Gastroesophageal sphincter (tissue), 4 donors: Measurements from ENCODE around the gene OVOL3. TPM values are rescaled to one million over a fixed set of nuclear protein-coding genes. Genes with fewer than 3 reads are reported as not detected.

Experiments
- ATAC-seq: fragments of 150-250 bp; one replicate; pipeline ENCODE4 v1.9.1; 2016; ENCODE audit warnings: mild to moderate bottlenecking, moderate library complexity
- H3K27ac ChIP-seq, 4 donors: fragments of 200-600 bp; sonication (generic) in 3 of 4; 1 replicate in 3 of 4; 2 replicates in 1 of 4; pipeline ENCODE4 v1.5.1; 2016 to 2019
- H3K27me3 ChIP-seq: fragments of 200-600 bp; sonication (generic); one replicate; pipeline ENCODE4 v1.5.1; 2019
- H3K36me3 ChIP-seq, 2 donors: fragments of 200-600 bp; sonication (generic); one replicate each; pipeline ENCODE4 v1.5.1; 2019; ENCODE audit warnings: control low read depth in 1 of 2
- H3K4me1 ChIP-seq, 3 donors: fragments of 200-600 bp; sonication (generic); 1 replicate in 2 of 3; 2 replicates in 1 of 3; pipeline ENCODE4 v1.5.1; 2016 to 2019; ENCODE audit warnings: control low read depth in 2 of 3
- H3K4me3 ChIP-seq, 2 donors: fragments of 200-600 bp; sonication (generic); one replicate each; pipeline ENCODE4 v1.5.1; 2019; ENCODE audit warnings: mild to moderate bottlenecking in 1 of 2, moderate library complexity in 1 of 2
- H3K9me3 ChIP-seq, 3 donors: fragments of 200-600 bp; sonication (generic); one replicate each; pipeline ENCODE4 v1.5.1; 2017 to 2019; ENCODE audit warnings: control low read depth in 2 of 3
- EP300 ChIP-seq: sonication (generic); formaldehyde crosslinking; IDR thresholded peaks from one replicate; pipeline ENCODE4 v1.6.1; 2017; ENCODE audit warnings: antibody characterized with exemption, mild to moderate bottlenecking
- POLR2A ChIP-seq, 2 donors: fragments of 450-650 bp; IDR thresholded peaks; one replicate each; pipeline ENCODE4 v1.6.1; 2017; ENCODE audit warnings: antibody characterized with exemption in 2 of 2, mild to moderate bottlenecking in 2 of 2, moderate library complexity in 1 of 2
- POLR2AphosphoS5 ChIP-seq: sonication (generic); formaldehyde crosslinking; IDR thresholded peaks from one replicate; pipeline ENCODE4 v1.6.1; 2017; ENCODE audit warnings: antibody characterized with exemption
- WGBS, 2 donors: methylation state at CpG; one replicate each; pipeline ENCODE4 v1.1.5; 2018; ENCODE audit warnings: low coverage in 1 of 2; 5-methylcytosine and 5-hydroxymethylcytosine counted together
- total RNA-seq, 4 donors: library from RNA; depleted of rRNA; stranded (reverse); fragments of >200 nt; gene quantifications; one replicate each; pipeline ENCODE4 v1.1.0, GENCODE V29; 2016
- TF ChIP-seq, protein P1 (sequence below), 4 experiments: fragments of 200-600 bp in 2 of 4; fragments of 450-650 bp in 2 of 4; sonication (generic) in 1 of 4; IDR thresholded peaks; one replicate each; pipeline ENCODE4 v1.5.1; 2017 to 2019; ENCODE audit warnings: antibody characterized with exemption in 4 of 4, mild to moderate bottlenecking in 2 of 4, moderate library complexity in 2 of 4

The OVOL3 gene
- total RNA-seq, 4 donors from 2014 or later, result not detected

DNA sequence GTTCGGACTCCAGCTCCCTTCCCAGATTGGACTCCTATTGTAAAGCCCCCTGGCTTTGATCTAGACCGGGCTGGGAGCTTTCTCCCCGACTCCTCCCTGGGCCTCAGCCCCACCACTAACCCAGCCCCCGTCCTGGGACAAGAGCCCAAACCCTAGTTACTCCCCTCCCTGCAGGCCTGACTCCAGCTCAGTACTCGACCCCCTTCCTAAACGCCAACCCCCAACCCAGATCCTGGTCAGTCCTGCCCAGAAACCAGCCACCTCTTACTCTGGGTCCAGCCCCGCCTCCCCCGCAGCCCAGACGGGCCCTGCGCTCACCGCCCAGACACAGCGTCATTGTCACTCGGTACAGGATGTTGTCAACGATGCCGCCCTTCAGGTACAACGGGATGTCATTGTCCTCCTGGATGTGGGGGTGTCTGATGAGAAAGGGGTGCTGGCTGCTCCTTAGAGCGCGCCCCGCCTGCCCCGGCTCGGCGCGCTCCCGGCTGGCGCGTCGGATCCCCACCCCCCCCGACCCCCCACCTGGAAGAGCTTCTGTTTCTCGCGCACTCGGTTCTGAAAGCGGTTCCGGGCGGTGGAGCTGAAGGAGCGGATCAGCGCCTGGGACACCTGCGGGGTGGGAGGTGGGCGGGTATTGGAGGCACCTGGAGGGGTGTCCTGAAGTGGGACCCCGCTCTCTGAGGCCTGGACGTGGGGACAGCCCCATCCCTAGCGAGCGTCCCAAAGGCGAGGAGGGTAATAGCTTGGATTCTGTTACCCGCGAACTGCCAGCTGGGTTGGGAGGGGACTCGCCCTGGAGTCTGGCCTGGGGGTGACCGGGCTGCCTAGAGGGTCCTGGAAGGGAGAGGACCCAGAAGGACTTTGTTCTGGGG lies 40.4 kb downstream of the OVOL3 start:
- TF ChIP-seq POLR2A (IDR thresholded peaks at IDR 0.05) (peak; percentile 23 to 39), POLR2AphosphoS5 (peak; percentile 78)
- TF ChIP-seq, protein P1, sequence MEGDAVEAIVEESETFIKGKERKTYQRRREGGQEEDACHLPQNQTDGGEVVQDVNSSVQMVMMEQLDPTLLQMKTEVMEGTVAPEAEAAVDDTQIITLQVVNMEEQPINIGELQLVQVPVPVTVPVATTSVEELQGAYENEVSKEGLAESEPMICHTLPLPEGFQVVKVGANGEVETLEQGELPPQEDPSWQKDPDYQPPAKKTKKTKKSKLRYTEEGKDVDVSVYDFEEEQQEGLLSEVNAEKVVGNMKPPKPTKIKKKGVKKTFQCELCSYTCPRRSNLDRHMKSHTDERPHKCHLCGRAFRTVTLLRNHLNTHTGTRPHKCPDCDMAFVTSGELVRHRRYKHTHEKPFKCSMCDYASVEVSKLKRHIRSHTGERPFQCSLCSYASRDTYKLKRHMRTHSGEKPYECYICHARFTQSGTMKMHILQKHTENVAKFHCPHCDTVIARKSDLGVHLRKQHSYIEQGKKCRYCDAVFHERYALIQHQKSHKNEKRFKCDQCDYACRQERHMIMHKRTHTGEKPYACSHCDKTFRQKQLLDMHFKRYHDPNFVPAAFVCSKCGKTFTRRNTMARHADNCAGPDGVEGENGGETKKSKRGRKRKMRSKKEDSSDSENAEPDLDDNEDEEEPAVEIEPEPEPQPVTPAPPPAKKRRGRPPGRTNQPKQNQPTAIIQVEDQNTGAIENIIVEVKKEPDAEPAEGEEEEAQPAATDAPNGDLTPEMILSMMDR (IDR thresholded peaks at IDR 0.05), result no peak
- H3K27ac ChIP-seq, result peak overlapping the region; percentile 97 to 99 (median 98)
- WGBS, 2 donors, result 30% methylated on average over 9 of the region's 47 CpGs; no CpG with 5 or more reads in 1 of the 2 donors
- H3K27me3 ChIP-seq, result no peaks in the 10 kb centered on the region
- peak; percentile 65 for ATAC-seq
- peaks cover 3 to 45% (median 9%) of the 10 kb centered on the region in 3 donors for H3K4me1 ChIP-seq
- peak overlapping the region; percentile 77 to 80 for H3K4me3 ChIP-seq
- no peaks in the 10 kb centered on the region for H3K9me3 ChIP-seq
- H3K36me3 ChIP-seq, result peaks cover 0 to 45% of the 10 kb centered on the region in 2 donors

DNA sequence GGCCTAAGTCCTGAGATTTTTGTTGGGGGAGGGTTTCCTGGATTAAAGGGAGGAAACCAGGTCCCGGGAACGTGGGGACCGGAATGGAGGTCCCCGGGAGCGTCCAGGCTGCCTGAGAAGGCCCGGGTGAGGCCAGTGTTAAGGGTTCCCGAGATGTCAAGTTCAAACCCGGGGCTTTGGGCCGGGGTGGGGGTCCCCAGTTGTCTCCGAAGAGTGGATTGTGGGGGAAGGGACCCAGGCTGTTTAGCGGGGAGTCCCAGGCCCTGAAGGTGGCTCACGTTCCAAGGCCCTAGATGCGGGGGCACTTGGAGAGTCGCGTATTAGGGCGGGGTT lies 41.0 kb downstream of the OVOL3 start:
- ATAC-seq, result peak; percentile 5
- H3K27me3 ChIP-seq, result no peaks in the 10 kb centered on the region
- peaks cover 3 to 45% (median 9%) of the 10 kb centered on the region in 3 donors for H3K4me1 ChIP-seq
- TF ChIP-seq EP300 (no peak), POLR2AphosphoS5 (no peak)
- H3K9me3 ChIP-seq, result no peaks in the 10 kb centered on the region
- WGBS, 2 donors, result 0% methylated on average over 6 of the region's 16 CpGs; no CpG with 5 or more reads in 1 of the 2 donors
- H3K4me3 ChIP-seq, result peak overlapping the region; percentile 77 to 80
- peak overlapping the region; percentile 97 to 99 (median 98) for H3K27ac ChIP-seq
- H3K36me3 ChIP-seq, result peaks cover 0 to 39% of the 10 kb centered on the region in 2 donors

DNA sequence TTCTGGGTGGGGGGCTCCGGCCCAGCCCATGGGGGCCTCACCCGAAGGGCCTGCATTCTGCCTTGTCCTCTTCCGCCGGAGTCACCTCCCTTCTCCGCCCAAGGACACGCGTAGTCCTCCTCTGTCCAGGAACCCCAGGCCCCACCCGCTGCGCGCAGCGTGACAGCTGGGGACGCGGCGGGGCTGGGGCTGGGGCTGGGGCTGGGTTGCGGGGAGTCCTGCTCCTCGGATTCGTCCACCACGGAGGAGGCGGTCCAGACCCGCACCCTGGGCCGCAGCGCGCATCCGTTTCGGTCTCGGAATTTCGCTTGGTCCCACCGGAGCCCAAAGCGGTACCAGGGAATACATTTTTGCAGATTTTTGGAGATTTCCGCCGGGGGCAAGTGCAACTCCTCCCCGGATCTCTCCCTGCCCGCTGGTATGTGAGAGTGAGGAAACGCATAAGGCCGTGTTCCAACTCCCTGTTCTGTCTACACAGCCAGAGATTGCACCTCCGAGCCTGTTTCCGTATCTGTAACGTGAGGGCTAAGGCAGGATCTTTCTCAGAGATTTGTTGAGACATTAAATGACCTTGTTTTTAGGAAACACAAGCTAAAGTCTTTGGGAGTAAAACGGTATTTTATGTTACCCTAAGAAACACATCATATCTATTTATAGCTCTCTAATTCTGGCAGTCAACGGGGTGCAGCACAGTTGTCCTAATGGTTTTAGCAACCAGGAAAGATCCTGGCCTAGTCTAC lies 41.6 kb downstream of the OVOL3 start, which contains the start of gene COX7A1:
Gene COX7A1, minus strand, starts transcription at position 96 of the 740 bp plus-strand sequence. Its CDS starts 40 bp downstream, at position 56.
- Histone ChIP-seq H3K27me3 (no peaks in the 10 kb centered on the region), H3K4me3 (peak within 1 kb of the TSS; percentile 77 to 80), H3K36me3 (peaks cover 0 to 34% of the 10 kb centered on the region in 2 donors), H3K9me3 (no peaks in the 10 kb centered on the region), H3K4me1 (peaks cover 3 to 45% (median 9%) of the 10 kb centered on the region in 3 donors), H3K27ac (peak within 1 kb of the TSS; percentile 97 to 99 (median 98))
- peak; percentile 90 for ATAC-seq
- TF ChIP-seq, protein P1 (IDR thresholded peaks at IDR 0.05), result no peak
- peak; percentile 84 for TF ChIP-seq POLR2AphosphoS5
- TF ChIP-seq POLR2A (IDR thresholded peaks at IDR 0.05), result peak; percentile 44 to 71
- WGBS, 2 donors, result 0 to 7% methylated on average over 7 to 9 of the region's 40 CpGs

DNA sequence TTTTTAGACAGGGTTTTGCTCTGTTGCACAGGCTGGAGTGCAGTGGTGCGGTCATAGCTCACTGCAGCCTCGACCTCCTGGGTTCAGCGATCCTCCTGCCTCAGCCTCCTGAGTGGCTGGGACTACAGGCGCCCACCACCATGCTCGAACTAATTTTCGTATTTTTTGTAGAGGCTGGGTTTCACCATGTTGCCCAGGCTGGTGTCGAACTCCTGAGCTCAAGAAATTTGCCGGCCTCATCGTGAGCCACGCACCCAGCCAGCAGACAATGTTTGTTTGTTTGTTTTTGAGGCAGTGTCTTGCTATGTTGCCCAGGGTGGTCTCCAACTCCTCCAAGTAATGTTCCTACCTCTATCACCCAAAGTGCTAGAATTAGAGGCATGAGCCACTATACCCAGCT lies 42.2 kb downstream of the OVOL3 start:
- Histone ChIP-seq H3K4me1 (peaks cover 3 to 45% (median 9%) of the 10 kb centered on the region in 3 donors), H3K27ac (peak overlapping the region; percentile 97 to 99 (median 98)), H3K36me3 (peaks cover 0 to 28% of the 10 kb centered on the region in 2 donors), H3K4me3 (peak overlapping the region; percentile 77 to 80), H3K9me3 (no peaks in the 10 kb centered on the region), H3K27me3 (no peaks in the 10 kb centered on the region)
- no peak for ATAC-seq
- TF ChIP-seq, protein P1 (IDR thresholded peaks at IDR 0.05), result no peak
- no peak for TF ChIP-seq POLR2AphosphoS5
- WGBS, 2 donors, result 82 to 91% methylated on average over 7 to 8 of the region's 10 CpGs

DNA sequence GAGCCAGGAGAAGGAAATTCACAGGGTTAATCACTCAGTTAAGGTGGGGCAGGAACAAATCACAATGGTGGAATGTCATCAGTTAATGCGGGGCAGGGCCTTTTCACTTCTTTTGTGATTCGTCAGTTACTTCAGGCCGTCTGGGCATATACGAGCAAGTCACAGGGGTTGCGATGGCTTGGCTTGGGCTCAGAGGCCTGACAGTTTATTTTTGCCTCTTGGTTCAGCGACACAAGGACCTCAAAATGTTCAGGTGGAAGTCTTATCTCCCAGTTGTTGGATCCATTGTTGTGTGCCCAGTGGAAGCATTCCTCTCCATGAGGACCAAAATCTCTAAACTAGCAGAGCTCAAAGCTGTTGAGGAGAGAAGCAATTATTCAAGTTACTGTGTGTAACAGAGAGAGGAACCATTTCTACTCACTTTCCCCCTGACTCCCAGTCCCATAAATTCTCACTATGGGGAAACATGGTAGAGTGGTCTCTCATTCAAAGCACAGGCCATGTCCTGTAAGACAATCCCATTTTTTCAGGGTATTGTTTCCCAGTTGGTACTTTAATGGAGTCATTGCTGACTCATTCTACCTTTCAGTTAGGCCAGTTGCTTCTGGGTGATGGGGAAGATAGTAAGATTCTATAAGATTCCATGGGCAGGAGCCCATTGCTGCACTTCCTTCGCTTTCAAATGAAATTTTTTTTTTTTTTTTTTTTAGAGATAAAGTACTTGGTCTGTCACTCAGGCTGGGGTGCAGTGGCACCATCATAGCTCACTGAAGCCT lies 50.1 kb downstream of the OVOL3 start:
- 76 to 90% methylated on average over 6 of the region's 7 CpGs for WGBS, 2 donors
- Histone ChIP-seq H3K27ac (no peak overlapping the region), H3K4me3 (no peak overlapping the region), H3K36me3 (peaks cover 0 to 14% of the 10 kb centered on the region in 2 donors), H3K9me3 (no peaks in the 10 kb centered on the region), H3K4me1 (no peaks in the 10 kb centered on the region), H3K27me3 (no peaks in the 10 kb centered on the region)
- no peak for ATAC-seq
- TF ChIP-seq, protein P1 (IDR thresholded peaks at IDR 0.05), result no peak
- no peak for TF ChIP-seq POLR2AphosphoS5
- TF ChIP-seq EP300, result no peak
- TF ChIP-seq POLR2A (IDR thresholded peaks at IDR 0.05), result no peak
